AG04450 (cell line): ENCODE data around the gene KCNH1. TPM values are rescaled to one million over a fixed set of nuclear protein-coding genes. Genes with fewer than 3 reads are reported as not detected.
"Not testable (repeated sequence)": the region's sequence is repeated elsewhere in the genome, so short reads cannot be mapped to it uniquely, and the experiment has no call there.

Experiments
- CTCF ChIA-PET: fragments of 300-600, 350-600 bp; formaldehyde crosslinking; extraction: SDS; loops from one replicate; lab custom pipeline; 2022; ENCODE audit warnings: antibody characterized with exemption, inconsistent platforms; lab: Charles Lee
- POLR2A ChIA-PET: fragments of 350-600 bp; formaldehyde crosslinking; extraction: SDS; loops from one replicate; lab custom pipeline; 2021; ENCODE audit warnings: antibody characterized with exemption, inconsistent platforms; lab: Yijun Ruan, JAX
- DNase-seq: peaks from one replicate; pipeline ENCODE4 v3.0.0-alpha.2; 2011; ENCODE audit warnings: low read depth, low spot score
- H3K27ac ChIP-seq: one replicate; pipeline ENCODE4 v1.5.1; 2012; ENCODE audit warnings: low read depth, low read length, control low read depth
- H3K27me3 ChIP-seq: one replicate; pipeline ENCODE4 v1.6.0; 2012; ENCODE audit warnings: low read length; ENCODE audit not compliant: control insufficient read depth, insufficient read depth
- H3K4me3 ChIP-seq: 2 replicates; pipeline ENCODE4 v1.5.1; 2011; ENCODE audit warnings: mild to moderate bottlenecking, low read depth, low read length, control low read depth
- H3K9me3 ChIP-seq: 2 replicates; pipeline ENCODE4 v1.5.1; 2012; ENCODE audit warnings: low read length; ENCODE audit not compliant: control insufficient read depth, insufficient read depth
- CTCF ChIP-seq: IDR thresholded peaks from 2 replicates; pipeline ENCODE4 v1.5.1; 2011; ENCODE audit warnings: low read depth, low read length, control low read depth, inconsistent platforms
- polyA plus RNA-seq: library from polyadenylated mRNA; depleted of rRNA; stranded (reverse); fragments of >200 nt; gene quantifications from 2 replicates; pipeline ENCODE4 v1.2.3, GENCODE V29; 2011

Gene KCNH1
- polyA plus RNA-seq, 1 experiment = 0.31 TPM

GRCh38 chr1:211091867-211092266, 42.1 kb downstream of the KCNH1 start:
- Histone ChIP-seq H3K4me3 (no peak overlapping the region), H3K27me3 (no peaks in the 10 kb centered on the region), H3K27ac (no peak overlapping the region), H3K9me3 (no peaks in the 10 kb centered on the region)
- DNase-seq = no peak
- ChIA-PET POLR2A (no interaction called here), CTCF (no interaction called here)
- no peak for TF ChIP-seq CTCF

- Histone ChIP-seq H3K27me3 (no peaks in the 10 kb centered on the region), H3K4me3 (no peak overlapping the region), H3K9me3 (no peaks in the 10 kb centered on the region), H3K27ac (no peak overlapping the region)
- TF ChIP-seq CTCF = no peak
- CTCF ChIA-PET = no interaction called here
- POLR2A ChIA-PET = no interaction called here
- DNase-seq = no peak
Observed at GRCh38 chr1:211089536-211089935, 44.4 kb downstream of the KCNH1 start.

GRCh38 chr1:211088156-211088555, 45.8 kb downstream of the KCNH1 start:
- no peak overlapping the region for H3K4me3 ChIP-seq
- no peak overlapping the region for H3K27ac ChIP-seq
- no peak for TF ChIP-seq CTCF
- no peak for DNase-seq
- CTCF ChIA-PET = no interaction called here
- POLR2A ChIA-PET = no interaction called here
- no peaks in the 10 kb centered on the region for H3K9me3 ChIP-seq
- H3K27me3 ChIP-seq = no peaks in the 10 kb centered on the region

- Histone ChIP-seq H3K27me3 (no peaks in the 10 kb centered on the region), H3K9me3 (no peaks in the 10 kb centered on the region), H3K27ac (no peak overlapping the region), H3K4me3 (no peak overlapping the region)
- no peak for DNase-seq
- TF ChIP-seq CTCF = no peak
- ChIA-PET POLR2A (interaction anchor here (0.7 kb wide), 1 partner anchor 679 kb away, joined by 3 read pairs; no protein-coding TSS in a partner anchor), CTCF (interaction anchor here (1.0 kb wide), 1 partner anchor 498 kb away, joined by 3 read pairs; no protein-coding TSS in a partner anchor)
Observed at GRCh38 chr1:211082824-211083223, 51.1 kb downstream of the KCNH1 start.

DNA sequence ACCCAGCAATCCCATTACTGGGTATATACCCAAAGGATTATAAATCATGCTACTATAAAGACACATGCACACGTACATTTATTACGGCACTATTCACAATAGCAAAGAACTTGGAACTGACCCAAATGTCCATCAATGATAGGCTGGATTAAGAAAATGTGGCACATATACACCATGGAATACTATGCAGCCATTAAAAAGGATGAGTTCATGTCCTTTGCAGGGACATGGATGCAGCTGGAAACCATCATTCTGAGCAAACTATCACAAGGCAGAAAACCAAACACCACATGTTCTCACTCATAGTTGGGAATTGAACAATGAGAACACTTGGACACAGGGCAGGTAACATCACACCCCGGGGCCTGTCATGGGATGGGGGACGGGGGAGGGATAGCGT, 52.5 kb downstream of the KCNH1 start:
- H3K27me3 ChIP-seq, CTCF ChIA-PET, H3K27ac ChIP-seq, DNase-seq, H3K9me3 ChIP-seq, H3K4me3 ChIP-seq, POLR2A ChIA-PET: not testable (repeated sequence)

DNA sequence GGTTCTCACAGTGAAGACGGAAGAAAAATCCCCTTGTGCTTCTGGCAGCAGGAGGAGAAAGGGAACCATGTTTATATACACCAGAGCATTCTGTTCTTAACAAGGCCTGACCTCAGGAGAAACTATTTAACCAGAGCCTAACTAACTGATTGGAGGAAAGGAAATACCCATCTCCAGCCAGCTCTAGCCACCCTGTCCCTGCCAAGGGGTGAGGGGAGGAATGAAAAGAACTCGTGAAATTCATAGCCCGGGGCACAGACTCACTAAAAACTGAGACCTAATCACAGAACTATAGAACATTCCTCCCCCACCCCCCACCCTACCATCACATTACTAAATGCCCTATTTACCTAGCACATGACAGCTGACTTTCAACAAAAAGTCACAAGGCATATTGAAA, 65.0 kb downstream of the KCNH1 start:
- Histone ChIP-seq H3K9me3 (no peaks in the 10 kb centered on the region; the same call in 1 of the 2 replicates), H3K27ac (no peak overlapping the region), H3K4me3 (no peak overlapping the region), H3K27me3 (no peaks in the 10 kb centered on the region)
- no peak for TF ChIP-seq CTCF
- POLR2A ChIA-PET = no interaction called here
- CTCF ChIA-PET = no interaction called here
- DNase-seq = no peak
